ENCODE results near the gene PPP1R9A.
"Not testable (repeated sequence)": the region's sequence is repeated elsewhere in the genome, so short reads cannot be mapped to it uniquely, and the experiment has no call there.

Gene PPP1R9A

DNA sequence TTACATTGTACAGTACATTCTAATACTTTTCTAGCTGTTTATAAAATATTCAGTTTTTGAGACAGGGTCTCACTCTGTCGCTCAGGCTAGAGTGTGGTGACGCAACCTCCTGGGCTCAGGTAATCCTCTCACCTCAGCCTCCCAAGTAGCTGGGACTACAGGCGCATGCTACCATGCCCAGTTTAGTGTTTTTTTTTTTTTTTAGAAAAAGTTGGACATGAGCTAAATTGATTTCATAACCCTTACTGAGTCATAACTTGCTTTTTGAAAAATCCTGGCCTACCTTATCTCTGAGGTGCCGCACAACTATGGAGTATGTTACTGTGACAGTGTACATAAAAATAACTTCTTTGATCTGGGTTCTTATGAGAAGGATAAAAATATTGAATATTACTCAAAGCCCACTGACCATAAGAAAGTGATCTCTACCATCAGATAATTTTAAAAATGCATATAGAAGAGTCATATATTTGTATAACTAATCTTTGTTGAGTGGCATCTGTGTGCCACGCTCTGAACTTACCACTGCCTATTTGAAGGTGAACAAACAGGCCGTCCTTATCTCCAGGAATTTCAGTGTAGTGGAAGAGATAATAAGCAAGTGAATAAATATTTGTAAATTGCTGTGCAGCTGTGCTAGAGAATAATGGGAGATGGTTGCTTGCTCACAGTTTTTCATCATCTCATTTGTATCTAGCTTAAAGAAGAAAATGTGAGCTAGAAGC lies 73.2 kb downstream of the PPP1R9A start:
- no peak for DNase-seq

- DNase-seq, result no peak
Measured at GRCh38 chr7:94995921-94996320, 88.5 kb downstream of the PPP1R9A start.

GRCh38 chr7:94996369-94996768 lies 89.0 kb downstream of the PPP1R9A start:
- no peak for DNase-seq

DNA sequence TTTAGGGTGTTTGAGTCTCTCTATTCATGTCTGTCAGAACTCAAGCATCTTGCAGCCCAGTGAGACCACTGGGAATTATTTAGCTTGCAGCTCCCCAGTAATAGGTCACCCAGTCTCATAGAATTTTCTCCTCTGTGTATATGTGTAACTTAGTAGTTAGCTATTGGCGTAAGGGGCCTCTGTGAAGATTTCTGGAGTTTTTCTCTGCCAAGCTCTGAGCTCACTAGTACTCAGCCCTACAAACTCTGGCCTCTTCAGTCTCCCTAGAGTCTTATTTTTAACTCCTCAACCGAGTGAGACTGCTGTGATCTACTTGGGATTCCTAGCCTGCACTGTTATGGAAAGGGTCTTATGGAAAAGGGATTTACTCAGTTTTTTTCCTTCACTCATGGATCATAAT lies 90.2 kb downstream of the PPP1R9A start:
- DNase-seq, result no peak

GRCh38 chr7:94998266-94999068 lies 91.1 kb downstream of the PPP1R9A start:
- no peak for DNase-seq

DNA sequence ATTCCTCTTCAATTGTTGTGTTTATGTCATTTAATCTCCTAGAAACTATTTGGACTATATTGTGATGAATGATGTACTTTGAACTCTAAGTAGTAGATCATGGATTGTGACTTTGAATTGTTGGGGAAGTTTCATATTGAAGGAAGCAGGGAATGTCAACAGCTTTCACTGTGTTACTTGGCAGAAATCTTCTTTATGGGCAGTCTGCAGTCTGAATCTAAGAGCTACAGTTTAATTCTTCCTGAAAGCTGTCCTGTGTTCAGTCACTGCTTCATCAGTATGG lies 91.6 kb downstream of the PPP1R9A start:
- DNase-seq, result no peak

DNA sequence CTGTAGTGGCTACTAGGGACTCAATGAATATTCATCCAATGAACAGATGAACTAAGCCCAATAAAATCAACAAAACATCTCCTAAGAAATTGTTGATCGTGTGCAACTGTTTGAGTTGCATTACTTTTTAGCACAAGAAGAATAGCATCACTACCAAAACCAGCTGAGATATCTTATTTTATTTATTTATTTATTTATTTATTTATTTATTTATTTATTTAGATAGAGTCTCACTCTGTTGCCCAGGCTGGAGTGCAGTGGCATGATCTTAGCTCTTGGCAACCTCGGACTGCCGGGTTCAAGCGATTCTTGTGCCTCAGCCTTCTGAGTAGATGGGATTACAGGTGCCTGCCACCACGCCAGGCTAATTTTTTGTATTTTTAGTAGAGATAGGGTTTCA lies 92.2 kb downstream of the PPP1R9A start:
- not testable (repeated sequence) for DNase-seq

DNA sequence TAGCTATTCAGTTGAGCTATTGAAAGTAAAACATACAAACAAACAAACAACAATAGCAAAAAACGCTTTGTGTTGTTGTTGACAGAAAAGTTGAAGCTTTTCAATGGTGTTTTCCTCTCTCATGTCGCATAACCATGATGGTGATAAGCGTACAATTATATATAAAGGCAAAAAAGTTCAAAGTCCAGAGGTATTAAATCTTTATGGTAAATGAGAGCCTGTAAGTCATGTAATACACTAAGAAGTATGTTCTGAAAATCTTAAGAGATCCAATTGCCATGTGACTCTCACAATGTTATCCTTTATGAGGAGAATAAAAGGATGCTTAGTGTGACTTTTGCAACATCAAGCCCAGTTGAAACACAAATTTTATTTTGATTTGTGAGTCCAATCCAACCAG lies 93.9 kb downstream of the PPP1R9A start:
- DNase-seq, result no peak

GRCh38 chr7:95001815-95002561 lies 94.6 kb downstream of the PPP1R9A start:
- DNase-seq, result no peak

GRCh38 chr7:95002775-95003174 lies 95.4 kb downstream of the PPP1R9A start:
- DNase-seq, result no peak

DNA sequence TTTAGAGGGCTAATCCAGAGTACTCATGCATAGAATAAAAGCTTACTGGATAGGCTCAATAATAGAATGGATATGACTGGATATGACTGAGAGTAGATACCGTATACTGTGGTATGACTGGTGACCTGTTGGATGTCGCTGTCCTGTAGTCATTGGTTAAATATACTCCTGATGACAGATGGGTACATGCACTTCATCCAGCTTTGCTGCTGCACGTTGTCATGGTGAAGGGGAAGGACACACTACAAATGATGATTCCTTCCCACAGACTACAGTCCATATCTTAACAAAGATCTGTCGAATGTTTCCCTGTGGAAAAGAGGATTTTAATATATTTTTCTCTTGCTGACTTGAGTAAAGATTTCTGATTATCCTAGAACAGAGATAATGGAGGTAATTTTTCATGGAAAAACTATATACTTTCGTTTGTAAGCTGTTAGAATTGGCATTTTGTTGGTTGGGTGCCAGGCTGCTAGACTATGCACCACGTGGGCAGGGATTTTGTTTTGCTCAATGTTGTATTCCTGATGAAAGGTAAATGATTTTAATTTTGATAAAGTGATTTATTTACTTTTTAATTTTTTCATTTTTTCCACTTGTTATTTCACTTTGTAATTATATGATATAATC lies 97.3 kb downstream of the PPP1R9A start:
- peak; percentile 94 for DNase-seq

GRCh38 chr7:95006010-95006409 lies 98.6 kb downstream of the PPP1R9A start:
- DNase-seq, result no peak

DNA sequence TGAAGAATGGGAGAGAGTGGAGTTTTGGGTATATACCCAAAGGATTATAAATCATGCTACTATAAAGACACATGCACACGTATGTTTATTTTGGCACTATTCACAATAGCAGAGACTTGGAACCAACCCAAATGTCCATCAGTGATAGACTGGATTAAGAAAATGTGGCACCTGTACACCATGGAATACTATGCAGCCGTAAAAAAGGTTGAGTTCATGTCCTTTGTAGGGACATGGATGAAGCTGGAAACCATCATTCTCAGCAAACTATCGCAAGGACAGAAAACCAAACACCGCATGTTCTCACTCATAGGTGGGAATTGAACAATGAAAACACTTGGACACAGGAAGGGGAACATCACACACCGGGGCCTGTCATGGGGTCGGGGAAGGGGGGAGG lies 101.4 kb downstream of the PPP1R9A start:
- not testable (repeated sequence) for DNase-seq

DNA sequence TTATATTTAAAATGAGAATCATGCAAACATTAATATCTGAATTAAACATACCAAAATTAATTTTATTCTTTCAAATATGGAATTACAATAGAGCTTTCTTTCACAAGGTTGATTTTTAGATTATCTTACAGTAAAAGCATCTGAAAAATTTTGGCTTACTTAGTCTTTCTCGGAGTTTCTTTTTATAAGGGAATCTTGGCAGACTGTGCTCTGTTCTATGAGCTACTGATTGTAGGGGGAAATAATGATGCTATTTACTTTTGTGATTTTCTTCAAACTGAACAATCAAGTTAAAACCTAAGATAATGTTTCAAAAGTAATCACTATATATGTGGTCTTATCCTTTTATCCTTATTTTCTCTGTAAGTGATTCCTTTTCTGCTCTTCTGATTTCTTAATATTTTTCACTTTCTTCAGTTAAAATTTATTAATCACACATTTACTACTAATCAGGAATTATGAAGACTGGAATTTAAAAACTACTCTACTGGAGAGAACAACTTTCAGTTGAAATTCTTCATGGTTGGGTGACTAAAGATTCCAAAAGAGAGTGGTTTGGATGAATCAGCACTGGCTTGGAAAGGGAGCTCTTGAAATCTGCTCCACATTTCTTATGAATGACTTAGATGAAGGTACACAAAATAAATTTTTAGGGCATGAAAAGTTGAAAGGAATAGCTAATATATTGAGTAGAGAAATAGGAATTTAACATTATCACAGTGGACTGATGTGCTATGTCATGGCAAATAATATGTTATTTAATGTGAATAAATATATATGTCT lies 103.9 kb downstream of the PPP1R9A start:
- no peak for DNase-seq

- no peak for DNase-seq
Measured at GRCh38 chr7:95011995-95012394, 104.6 kb downstream of the PPP1R9A start.

DNA sequence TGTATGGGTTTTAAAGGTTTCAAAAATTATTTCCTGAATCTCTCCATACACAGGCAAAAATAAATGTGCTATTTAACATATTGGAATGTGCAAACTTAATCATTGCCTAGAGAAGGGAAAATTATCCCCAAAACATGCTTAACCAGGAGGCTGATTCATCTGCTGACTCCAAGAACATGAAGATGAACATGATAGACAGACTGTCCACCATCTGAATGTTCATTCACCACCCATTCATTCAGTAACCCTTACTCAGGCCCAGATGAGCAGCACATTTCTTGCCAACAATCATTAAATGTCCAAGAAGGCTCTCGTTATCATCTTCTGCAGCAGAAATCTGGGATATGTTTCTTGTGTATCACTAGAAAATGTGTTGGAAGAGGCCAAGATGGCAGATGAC lies 110.6 kb downstream of the PPP1R9A start:
- no peak for DNase-seq

- DNase-seq, result no peak
Measured at GRCh38 chr7:95026018-95026417, 118.6 kb downstream of the PPP1R9A start.

DNA sequence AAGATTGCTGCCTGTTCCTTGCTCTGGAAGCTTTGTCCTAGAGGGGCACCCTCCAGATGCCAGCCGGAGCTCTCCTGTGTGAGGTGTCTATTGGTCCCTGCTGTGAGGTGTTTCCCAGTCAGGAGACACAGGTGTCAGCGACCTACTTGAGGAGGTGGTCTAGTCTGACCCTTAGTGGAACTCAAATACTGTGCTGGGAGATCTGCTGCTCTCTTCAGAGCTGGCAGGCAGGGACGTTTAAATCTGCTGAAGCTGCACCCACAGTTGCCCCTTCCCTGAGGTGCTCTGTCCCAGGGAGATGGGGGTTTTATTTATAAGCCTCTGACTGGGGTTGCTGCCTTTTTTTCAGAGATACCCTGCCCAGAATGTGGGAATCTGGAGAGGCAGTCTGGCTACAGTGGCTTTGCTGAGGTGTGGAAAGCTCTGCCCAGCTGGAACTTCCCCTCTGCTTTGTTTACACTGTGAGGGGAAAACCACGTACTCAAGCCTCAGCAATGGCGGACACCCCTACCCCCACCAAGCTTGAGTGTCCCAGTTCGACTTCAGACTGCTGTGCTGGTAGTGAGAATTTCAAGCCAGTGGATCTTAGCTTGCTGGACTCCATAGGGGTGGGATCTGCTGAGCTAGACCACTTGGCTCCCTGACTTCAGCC lies 119.2 kb downstream of the PPP1R9A start:
- DNase-seq, result no peak

GRCh38 chr7:95027234-95027872 lies 120.0 kb downstream of the PPP1R9A start:
- no peak for DNase-seq

GRCh38 chr7:95028683-95029082 lies 121.3 kb downstream of the PPP1R9A start:
- DNase-seq, result no peak

GRCh38 chr7:95035295-95035694 lies 127.9 kb downstream of the PPP1R9A start:
- no peak for DNase-seq

DNA sequence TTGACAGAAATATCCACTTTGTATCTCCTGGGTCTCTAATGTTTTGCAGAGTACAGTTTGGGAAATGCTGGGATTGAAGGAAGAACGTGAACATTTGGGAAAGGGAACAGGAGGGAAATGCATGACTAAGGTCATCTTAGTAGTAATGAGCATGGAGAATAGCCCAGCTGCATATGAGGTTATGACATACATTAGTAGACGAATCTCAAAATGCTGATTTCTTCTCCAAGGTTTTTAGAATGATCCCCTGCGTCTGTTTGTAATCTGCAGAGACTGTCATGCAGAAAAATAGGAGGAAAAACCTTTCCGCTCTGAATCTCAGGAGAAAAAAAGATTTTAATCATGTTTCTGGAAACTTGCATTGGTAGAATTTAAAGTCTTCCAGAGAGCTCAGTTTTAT lies 133.6 kb downstream of the PPP1R9A start:
- no peak for DNase-seq

Measured in NCI-H524 treated with DMSO at 0.1 percent for 48 hours (cell line).